ENCODE data around the gene C9orf78. TPM values are rescaled to one million over a fixed set of nuclear protein-coding genes. Genes with fewer than 3 reads are reported as not detected.

The C9orf78 gene
- total and polyA plus RNA-seq, 3 experiments from 2014 or later = 71.4 to 249 (median 76.4) TPM

GRCh38 chr9:129869585-129870501 is 34.8 kb upstream of the C9orf78 start:
- CTCF ChIA-PET = interaction anchor here (1.0 to 2.7 kb wide), 4 partner anchors 14 to 22 kb away, joined by 3 to 9 read pairs (median 6); no protein-coding TSS in a partner anchor
- peak in 1 of 5 donors; percentile 45 for DNase-seq

GRCh38 chr9:129868872-129869486 is 33.9 kb upstream of the C9orf78 start:
- peak overlapping the region; percentile 92 to 99 (median 96) for H3K27ac Mint-ChIP-seq
- CTCF ChIA-PET = interaction anchor here (1.3 to 2.7 kb wide), 4 partner anchors 16 to 23 kb away, joined by 3 to 9 read pairs (median 6); no protein-coding TSS in a partner anchor
- H3K4me3 Mint-ChIP-seq = peak overlapping the region; percentile 44 to 84 (median 71)
- DNase-seq = peak; percentile 84 to 97 (median 95)
- H3K27ac ChIP-seq (ENCODE audit: low read depth, low read length) = peak overlapping the region; percentile 87
- H3K9me3 Mint-ChIP-seq = no peaks in the 10 kb centered on the region
- no peaks in the 10 kb centered on the region for H3K27me3 Mint-ChIP-seq
- H3K27me3 ChIP-seq (ENCODE audit: insufficient read depth, low read length, poor library complexity, severe bottlenecking) = no peaks in the 10 kb centered on the region
- H3K4me1 ChIP-seq (ENCODE audit: insufficient read depth, low read length) = peaks cover 83% of the 10 kb centered on the region
- no peaks in the 10 kb centered on the region for H3K9me3 ChIP-seq (ENCODE audit: low read length)
- POLR2A ChIA-PET = interaction anchor here (0.6 to 1.9 kb wide), 10 partner anchors 10 to 259 kb away, joined by 3 to 11 read pairs (median 4); partner anchors contain the start of gene TOR1B
- peak overlapping the region; percentile 62 for H3K4me3 ChIP-seq (ENCODE audit: low read length)
- H3K4me1 Mint-ChIP-seq = peaks cover 60 to 90% (median 80%) of the 10 kb centered on the region in 3 donors
- H3K36me3 Mint-ChIP-seq = peaks cover 0 to 55% (median 18%) of the 10 kb centered on the region in 3 donors
- peaks cover 13% of the 10 kb centered on the region for H3K36me3 ChIP-seq (ENCODE audit: insufficient read depth, low read length)

More at GRCh38 chr9:129869585-129870501, 34.8 kb upstream of the C9orf78 start:
- Histone ChIP-seq H3K4me3 (ENCODE audit: low read length) (peak overlapping the region; percentile 62), H3K9me3 (ENCODE audit: low read length) (no peaks in the 10 kb centered on the region), H3K27ac (ENCODE audit: low read depth, low read length) (peak overlapping the region; percentile 87), H3K36me3 (ENCODE audit: insufficient read depth, low read length) (peaks cover 21% of the 10 kb centered on the region), H3K4me1 (ENCODE audit: insufficient read depth, low read length) (peaks cover 75% of the 10 kb centered on the region), H3K27me3 (ENCODE audit: insufficient read depth, low read length, poor library complexity, severe bottlenecking) (no peaks in the 10 kb centered on the region)
- Mint-ChIP-seq H3K27ac (peak overlapping the region; percentile 92 to 99 (median 96)), H3K4me3 (peak overlapping the region; percentile 44 to 84 (median 71)), H3K27me3 (no peaks in the 10 kb centered on the region), H3K9me3 (no peaks in the 10 kb centered on the region), H3K4me1 (peaks cover 59 to 92% (median 77%) of the 10 kb centered on the region in 3 donors), H3K36me3 (peaks cover 0 to 60% (median 15%) of the 10 kb centered on the region in 3 donors)
- POLR2A ChIA-PET = interaction anchor here (0.5 to 1.9 kb wide), 8 partner anchors 16 to 258 kb away, joined by 3 to 7 read pairs (median 4); partner anchors contain the start of gene TOR1B

- no peak for DNase-seq
- POLR2A ChIA-PET = interaction anchor here (0.6 to 1.9 kb wide), 9 partner anchors 9 to 260 kb away, joined by 3 to 11 read pairs (median 5); partner anchors contain the start of gene TOR1B
- no peaks in the 10 kb centered on the region for H3K27me3 ChIP-seq (ENCODE audit: insufficient read depth, low read length, poor library complexity, severe bottlenecking)
- H3K27ac ChIP-seq (ENCODE audit: low read depth, low read length) = peak overlapping the region; percentile 87
- CTCF ChIA-PET = interaction anchor here (1.3 to 2.7 kb wide), 4 partner anchors 17 to 24 kb away, joined by 3 to 9 read pairs (median 5); no protein-coding TSS in a partner anchor
- no peaks in the 10 kb centered on the region for H3K27me3 Mint-ChIP-seq
- peaks cover 90% of the 10 kb centered on the region for H3K4me1 ChIP-seq (ENCODE audit: insufficient read depth, low read length)
- H3K36me3 ChIP-seq (ENCODE audit: insufficient read depth, low read length) = peaks cover 6% of the 10 kb centered on the region
- H3K27ac Mint-ChIP-seq = peak overlapping the region; percentile 92 to 99 (median 96)
- H3K4me1 Mint-ChIP-seq = peaks cover 64 to 92% (median 80%) of the 10 kb centered on the region in 3 donors
- no peaks in the 10 kb centered on the region for H3K9me3 ChIP-seq (ENCODE audit: low read length)
- peak overlapping the region; percentile 44 to 84 (median 71) for H3K4me3 Mint-ChIP-seq
- H3K4me3 ChIP-seq (ENCODE audit: low read length) = peak overlapping the region; percentile 42
- H3K36me3 Mint-ChIP-seq = peaks cover 4 to 52% (median 20%) of the 10 kb centered on the region in 3 donors
- H3K9me3 Mint-ChIP-seq = no peaks in the 10 kb centered on the region
Measured at GRCh38 chr9:129868023-129868871, 33.2 kb upstream of the C9orf78 start.

GRCh38 chr9:129867136-129868022 is 32.3 kb upstream of the C9orf78 start:
- Histone ChIP-seq H3K4me3 (ENCODE audit: low read length) (peak overlapping the region; percentile 18), H3K9me3 (ENCODE audit: low read length) (no peaks in the 10 kb centered on the region), H3K4me1 (ENCODE audit: insufficient read depth, low read length) (peaks cover 94% of the 10 kb centered on the region), H3K36me3 (ENCODE audit: insufficient read depth, low read length) (peaks cover 6% of the 10 kb centered on the region), H3K27me3 (ENCODE audit: insufficient read depth, low read length, poor library complexity, severe bottlenecking) (no peaks in the 10 kb centered on the region), H3K27ac (ENCODE audit: low read depth, low read length) (no peak overlapping the region)
- H3K4me3 Mint-ChIP-seq = peak overlapping the region; percentile 37 to 76 (median 60)
- no peaks in the 10 kb centered on the region for H3K9me3 Mint-ChIP-seq
- H3K27me3 Mint-ChIP-seq = no peaks in the 10 kb centered on the region
- DNase-seq = peak in 1 of 5 donors; percentile 27
- H3K27ac Mint-ChIP-seq = peak overlapping the region; percentile 55 to 97 (median 92)
- ChIA-PET CTCF (interaction anchor here (1.3 to 2.7 kb wide), 3 partner anchors 18 to 22 kb away, joined by 3 to 9 read pairs (median 7); no protein-coding TSS in a partner anchor), POLR2A (interaction anchor here (0.5 to 1.6 kb wide), 5 partner anchors 16 to 81 kb away, joined by 3 to 11 read pairs (median 6); no protein-coding TSS in a partner anchor)
- peaks cover 67 to 94% (median 80%) of the 10 kb centered on the region in 3 donors for H3K4me1 Mint-ChIP-seq
- H3K36me3 Mint-ChIP-seq = peaks cover 7 to 52% (median 22%) of the 10 kb centered on the region in 3 donors

- ChIA-PET CTCF (interaction anchor here (1.0 kb wide), 1 partner anchor 18 kb away, joined by 3 read pairs; no protein-coding TSS in a partner anchor), POLR2A (interaction anchor here (1.2 kb wide), 1 partner anchor 22 kb away, joined by 4 read pairs; no protein-coding TSS in a partner anchor)
- peaks cover 98% of the 10 kb centered on the region for H3K4me1 ChIP-seq (ENCODE audit: insufficient read depth, low read length)
- peaks cover 7 to 53% (median 22%) of the 10 kb centered on the region in 3 donors for H3K36me3 Mint-ChIP-seq
- H3K9me3 Mint-ChIP-seq = no peaks in the 10 kb centered on the region
- no peaks in the 10 kb centered on the region for H3K27me3 Mint-ChIP-seq
- H3K27me3 ChIP-seq (ENCODE audit: insufficient read depth, low read length, poor library complexity, severe bottlenecking) = no peaks in the 10 kb centered on the region
- peaks cover 11% of the 10 kb centered on the region for H3K36me3 ChIP-seq (ENCODE audit: insufficient read depth, low read length)
- H3K4me3 ChIP-seq (ENCODE audit: low read length) = peak overlapping the region; percentile 33
- peak overlapping the region; percentile 55 to 97 (median 92) for H3K27ac Mint-ChIP-seq
- H3K4me1 Mint-ChIP-seq = peaks cover 69 to 95% (median 78%) of the 10 kb centered on the region in 3 donors
- no peaks in the 10 kb centered on the region for H3K9me3 ChIP-seq (ENCODE audit: low read length)
- DNase-seq = peak in 3 of 5 donors; percentile 28 to 81 (median 60)
- no peak overlapping the region for H3K27ac ChIP-seq (ENCODE audit: low read depth, low read length)
- H3K4me3 Mint-ChIP-seq = peak overlapping the region; percentile 10 to 85 (median 63)
Measured at GRCh38 chr9:129866394-129867135, 31.5 kb upstream of the C9orf78 start.
